Mammary epithelial cell (primary cell): ENCODE results near the gene MYOM3.

Experiments used
- CTCF ChIP-seq, 2 donors: IDR thresholded peaks in 1 of 2; conservative IDR thresholded peaks in 1 of 2; 2 replicates each; pipeline ENCODE4 v1.5.1; 2011 to 2012; ENCODE audit warnings: inconsistent platforms in 2 of 2, low read length in 2 of 2, mild to moderate bottlenecking in 2 of 2, control low read depth in 1 of 2, low read depth in 1 of 2; ENCODE audit not compliant: insufficient read depth in 1 of 2; ENCODE audit errors: extremely low read depth in 1 of 2
- EZH2 ChIP-seq: IDR thresholded peaks from 2 replicates; pipeline ENCODE4 v1.6.1; 2012; ENCODE audit warnings: low read length, inconsistent platforms, borderline replicate concordance

GRCh38 chr1:24102961-24103360 lies 9.0 kb downstream of the MYOM3 start:
- TF ChIP-seq CTCF (conservative IDR thresholded peaks at IDR 0.05 in 1 of 2, IDR thresholded peaks at IDR 0.05 in 1 of 2; ENCODE audit: extremely low read depth in 1 of 2, insufficient read depth in 1 of 2, low read depth in 1 of 2, low read length in 2 of 2) (no peak), EZH2 (no peak)
